Measurements from ENCODE around the gene AP3S1. TPM values are rescaled to one million over a fixed set of nuclear protein-coding genes. Genes with fewer than 3 reads are reported as not detected.

The AP3S1 gene
- total RNA-seq, 1 donor from 2014 or later: 73.2 TPM

DNA sequence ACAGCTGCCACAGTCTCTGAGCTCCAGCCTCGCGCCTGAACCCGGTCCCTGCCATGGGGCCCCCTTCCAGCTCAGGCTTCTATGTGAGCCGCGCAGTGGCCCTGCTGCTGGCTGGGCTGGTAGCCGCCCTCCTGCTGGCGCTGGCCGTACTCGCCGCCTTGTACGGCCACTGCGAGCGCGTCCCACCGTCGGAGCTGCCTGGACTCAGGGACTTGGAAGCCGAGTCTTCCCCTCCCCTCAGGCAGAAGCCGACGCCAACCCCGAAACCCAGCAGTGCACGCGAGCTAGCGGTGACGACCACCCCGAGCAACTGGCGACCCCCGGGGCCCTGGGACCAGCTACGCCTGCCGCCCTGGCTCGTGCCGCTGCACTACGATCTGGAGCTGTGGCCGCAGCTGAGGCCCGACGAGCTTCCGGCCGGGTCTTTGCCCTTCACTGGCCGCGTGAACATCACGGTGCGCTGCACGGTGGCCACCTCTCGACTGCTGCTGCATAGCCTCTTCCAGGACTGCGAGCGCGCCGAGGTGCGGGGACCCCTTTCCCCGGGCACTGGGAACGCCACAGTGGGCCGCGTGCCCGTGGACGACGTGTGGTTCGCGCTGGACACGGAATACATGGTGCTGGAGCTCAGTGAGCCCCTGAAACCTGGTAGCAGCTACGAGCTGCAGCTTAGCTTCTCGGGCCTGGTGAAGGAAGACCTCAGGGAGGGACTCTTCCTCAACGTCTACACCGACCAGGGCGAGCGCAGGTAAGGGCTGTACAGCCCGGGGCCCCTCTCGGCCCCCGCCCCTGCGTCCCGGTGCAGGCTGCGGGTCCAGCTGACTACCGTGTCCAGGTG, 121.0 kb downstream of the AP3S1 start:
- TF ChIP-seq, protein P1, sequence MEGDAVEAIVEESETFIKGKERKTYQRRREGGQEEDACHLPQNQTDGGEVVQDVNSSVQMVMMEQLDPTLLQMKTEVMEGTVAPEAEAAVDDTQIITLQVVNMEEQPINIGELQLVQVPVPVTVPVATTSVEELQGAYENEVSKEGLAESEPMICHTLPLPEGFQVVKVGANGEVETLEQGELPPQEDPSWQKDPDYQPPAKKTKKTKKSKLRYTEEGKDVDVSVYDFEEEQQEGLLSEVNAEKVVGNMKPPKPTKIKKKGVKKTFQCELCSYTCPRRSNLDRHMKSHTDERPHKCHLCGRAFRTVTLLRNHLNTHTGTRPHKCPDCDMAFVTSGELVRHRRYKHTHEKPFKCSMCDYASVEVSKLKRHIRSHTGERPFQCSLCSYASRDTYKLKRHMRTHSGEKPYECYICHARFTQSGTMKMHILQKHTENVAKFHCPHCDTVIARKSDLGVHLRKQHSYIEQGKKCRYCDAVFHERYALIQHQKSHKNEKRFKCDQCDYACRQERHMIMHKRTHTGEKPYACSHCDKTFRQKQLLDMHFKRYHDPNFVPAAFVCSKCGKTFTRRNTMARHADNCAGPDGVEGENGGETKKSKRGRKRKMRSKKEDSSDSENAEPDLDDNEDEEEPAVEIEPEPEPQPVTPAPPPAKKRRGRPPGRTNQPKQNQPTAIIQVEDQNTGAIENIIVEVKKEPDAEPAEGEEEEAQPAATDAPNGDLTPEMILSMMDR (conservative IDR thresholded peaks at IDR 0.05; ENCODE audit: low read depth, low read length): no peak
- no peak for DNase-seq (ENCODE audit: low read depth)
- peak overlapping the region; percentile 45 for H3K4me3 ChIP-seq (ENCODE audit: low read depth, low read length)

DNA sequence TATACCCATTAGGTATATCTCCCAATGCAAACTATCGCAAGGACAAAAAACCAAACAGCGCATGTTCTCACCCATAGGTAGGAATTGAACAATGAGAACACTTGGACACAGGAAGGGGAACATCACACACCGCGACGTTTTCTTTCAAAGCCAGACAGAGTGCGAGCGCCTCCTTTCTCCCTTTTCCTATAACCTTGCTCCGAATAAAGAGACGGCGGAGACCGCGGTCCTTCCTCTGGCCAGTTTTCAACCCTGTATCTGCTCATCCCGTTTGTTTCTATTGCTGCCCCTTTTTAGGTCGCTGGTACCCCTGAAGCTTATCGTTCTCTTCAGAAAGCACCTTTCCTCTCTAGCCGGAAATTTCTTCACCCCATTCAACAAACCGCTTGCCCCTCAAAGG, 121.8 kb downstream of the AP3S1 start:
- no peak overlapping the region for H3K4me3 ChIP-seq (ENCODE audit: low read depth, low read length)
- DNase-seq (ENCODE audit: low read depth): no peak
- TF ChIP-seq, protein P1 (conservative IDR thresholded peaks at IDR 0.05; ENCODE audit: low read depth, low read length): no peak

Other genes with a start within 250 kb of the AP3S1 start
- gene TICAM2, start 239.5 kb upstream of the AP3S1 start, total RNA-seq: 1.2 and 1.7 TPM in 2 replicates
- 74.1 and 86.7 TPM in 2 replicates for gene TMED7, start 215.9 kb upstream of the AP3S1 start, total RNA-seq
- 1.7 and 2.1 TPM in 2 replicates for gene CDO1, start 25.3 kb upstream of the AP3S1 start, total RNA-seq
- 20.6 and 26.5 TPM in 2 replicates for gene ATG12, start 370 bp upstream of the AP3S1 start, total RNA-seq
- gene LVRN, start 120.5 kb downstream of the AP3S1 start, total RNA-seq: 0.58 TPM in 1 of 2 replicates, not detected in the other
- 0.17 TPM in 1 of 2 replicates, not detected in the other for gene ARL14EPL, start 190.5 kb downstream of the AP3S1 start, total RNA-seq
- 32.2 and 33.6 TPM in 2 replicates for gene COMMD10, start 243.1 kb downstream of the AP3S1 start, total RNA-seq